IPS-15b (cell line): ENCODE data around the gene WASF2.
"Not testable (repeated sequence)": the region's sequence is repeated elsewhere in the genome, so short reads cannot be mapped to it uniquely, and the experiment has no call there.

Experiments used
- H3K27me3 ChIP-seq: one replicate; pipeline ENCODE4 v1.6.1; 2013; ENCODE audit warnings: low read length; ENCODE audit not compliant: control insufficient read depth, insufficient read depth
- H3K36me3 ChIP-seq: one replicate; pipeline ENCODE4 v1.6.1; 2013; ENCODE audit warnings: low read length; ENCODE audit not compliant: control insufficient read depth, insufficient read depth
- H3K4me1 ChIP-seq: one replicate; pipeline ENCODE4 v1.6.1; 2013; ENCODE audit warnings: mild to moderate bottlenecking, low read length; ENCODE audit not compliant: control insufficient read depth, insufficient read depth
- H3K4me3 ChIP-seq: one replicate; pipeline ENCODE4 v1.5.1; 2013; ENCODE audit warnings: low read depth, low read length
- H3K9ac ChIP-seq: one replicate; pipeline ENCODE4 v1.6.1; 2013; ENCODE audit warnings: low read depth, mild to moderate bottlenecking, low read length
- H3K9me3 ChIP-seq: one replicate; pipeline ENCODE4 v1.6.1; 2013; ENCODE audit warnings: mild to moderate bottlenecking, low read length; ENCODE audit not compliant: control insufficient read depth, insufficient read depth

Gene WASF2

DNA sequence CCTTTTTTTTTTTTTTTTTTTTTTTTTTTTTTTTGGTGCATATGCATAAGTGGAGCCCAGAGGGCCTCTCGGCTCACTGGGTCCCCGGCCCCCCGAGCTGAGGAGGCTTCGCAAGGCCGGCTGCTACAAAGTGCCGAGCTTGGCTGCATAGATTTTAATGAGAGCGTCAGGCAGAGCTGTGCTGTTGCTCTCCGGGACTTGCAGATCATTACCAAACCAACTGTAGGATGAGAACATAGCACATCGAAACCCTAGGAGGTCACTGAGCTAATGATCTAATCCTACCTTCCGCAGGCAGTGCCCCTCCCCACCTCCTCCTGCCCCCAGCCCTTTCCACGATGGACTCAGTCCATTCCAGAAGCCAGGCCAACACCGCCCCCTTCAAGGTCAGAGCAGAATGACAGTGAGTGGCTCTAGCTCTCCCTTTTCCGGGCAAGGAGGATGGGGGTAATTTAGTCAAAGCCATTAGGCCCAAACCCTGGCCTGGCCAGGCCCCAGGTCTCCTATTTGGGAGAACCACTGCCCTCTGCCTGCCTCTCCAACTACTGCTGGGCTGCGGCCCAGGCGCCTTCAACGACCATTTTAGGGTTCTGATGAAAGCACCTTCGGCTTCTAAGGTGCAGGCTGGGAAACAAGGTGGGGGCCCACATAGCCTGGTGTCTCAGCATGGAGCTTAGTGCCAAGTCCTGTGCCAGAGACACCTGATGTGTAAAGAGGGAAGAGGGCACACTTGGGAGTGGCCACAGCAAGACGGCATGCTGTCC is 84.2 kb downstream of the WASF2 start:
- H3K9me3 ChIP-seq, H3K27me3 ChIP-seq, H3K4me3 ChIP-seq, H3K36me3 ChIP-seq: not testable (repeated sequence)
- H3K4me1 ChIP-seq = peaks cover 20% of the 10 kb centered on the region
- H3K9ac ChIP-seq = peak overlapping the region; percentile 24

DNA sequence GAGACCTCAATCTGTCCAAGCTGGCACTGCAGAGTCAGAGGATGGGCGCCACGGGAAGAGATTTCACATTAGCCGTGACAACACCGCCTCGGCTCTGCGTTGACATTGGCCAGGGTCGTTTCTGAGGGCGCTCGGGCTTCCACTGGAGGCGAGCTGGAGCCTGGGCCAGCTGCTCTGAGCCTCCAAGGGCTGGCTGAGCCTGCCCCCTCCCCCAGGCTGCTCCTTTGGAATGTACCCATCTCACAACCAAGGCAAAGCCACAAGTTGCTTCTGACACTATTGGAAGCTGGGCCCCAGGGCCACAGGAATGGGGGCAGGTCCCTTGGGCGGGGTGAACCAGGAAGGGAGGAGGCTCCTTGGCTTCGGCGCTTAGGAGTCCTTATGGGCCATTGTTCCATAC is 84.9 kb downstream of the WASF2 start:
- Histone ChIP-seq H3K4me3 (no peak overlapping the region), H3K9ac (peak overlapping the region; percentile 8), H3K27me3 (no peaks in the 10 kb centered on the region), H3K9me3 (no peaks in the 10 kb centered on the region), H3K36me3 (peaks cover 9% of the 10 kb centered on the region), H3K4me1 (peaks cover 23% of the 10 kb centered on the region)

DNA sequence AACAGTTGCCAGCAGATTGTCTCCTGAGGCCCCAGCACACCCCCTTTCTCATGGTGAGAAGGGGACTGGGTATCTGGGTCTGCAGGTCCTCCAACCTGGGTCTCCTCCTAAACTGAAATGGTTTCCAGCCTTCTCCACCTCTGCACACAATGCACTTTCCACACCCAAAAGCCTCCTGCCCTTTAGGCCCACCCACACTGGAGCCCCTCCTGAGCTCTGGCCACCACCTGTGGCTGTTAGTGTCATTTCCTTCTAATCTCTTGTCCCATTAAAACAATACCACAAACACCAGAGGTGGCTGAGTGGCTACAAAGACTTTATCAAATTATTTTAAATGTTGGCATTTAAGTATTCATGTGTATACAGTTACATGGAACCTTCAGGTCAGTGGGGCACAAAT is 86.0 kb downstream of the WASF2 start:
- Histone ChIP-seq H3K4me1 (peaks cover 26% of the 10 kb centered on the region), H3K27me3 (no peaks in the 10 kb centered on the region), H3K9ac (peak overlapping the region; percentile 54), H3K36me3 (peaks cover 4% of the 10 kb centered on the region), H3K4me3 (no peak overlapping the region), H3K9me3 (no peaks in the 10 kb centered on the region)

DNA sequence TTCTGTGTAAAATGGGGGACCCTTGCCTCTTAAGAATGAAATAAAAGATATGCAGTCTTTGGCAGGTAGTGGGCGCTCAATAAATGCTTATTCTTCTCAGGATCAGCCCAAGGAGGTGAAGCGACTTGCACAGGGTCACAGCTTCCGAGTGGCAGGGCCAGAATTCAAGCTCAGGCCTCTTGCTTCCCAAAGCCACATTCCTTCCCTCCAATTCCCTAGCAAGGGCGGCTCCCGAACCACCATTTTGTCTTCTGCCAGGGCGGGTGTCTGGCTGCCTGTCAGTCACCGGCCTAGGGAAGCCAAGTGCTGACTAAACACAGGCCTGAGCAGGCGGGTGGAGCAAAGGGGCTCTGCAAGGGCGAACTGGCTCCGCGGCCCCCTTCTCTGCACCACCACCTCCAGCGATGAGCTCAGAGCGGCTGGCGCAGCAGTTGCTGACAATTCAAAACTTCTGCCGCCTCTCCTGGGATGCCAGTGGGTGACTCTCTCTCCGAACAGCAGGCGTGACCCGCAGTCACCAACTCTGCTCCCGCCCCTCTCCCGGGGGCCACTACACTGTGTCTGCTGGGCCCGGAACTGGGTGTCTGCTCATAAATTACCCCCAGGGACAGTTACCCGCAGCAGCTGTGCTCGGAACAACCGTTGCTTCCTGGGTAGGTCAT is 86.8 kb downstream of the WASF2 start:
- peaks cover 4% of the 10 kb centered on the region for H3K36me3 ChIP-seq
- no peaks in the 10 kb centered on the region for H3K9me3 ChIP-seq
- no peaks in the 10 kb centered on the region for H3K27me3 ChIP-seq
- peaks cover 29% of the 10 kb centered on the region for H3K4me1 ChIP-seq
- no peak overlapping the region for H3K4me3 ChIP-seq
- H3K9ac ChIP-seq = peak overlapping the region; percentile 5

DNA sequence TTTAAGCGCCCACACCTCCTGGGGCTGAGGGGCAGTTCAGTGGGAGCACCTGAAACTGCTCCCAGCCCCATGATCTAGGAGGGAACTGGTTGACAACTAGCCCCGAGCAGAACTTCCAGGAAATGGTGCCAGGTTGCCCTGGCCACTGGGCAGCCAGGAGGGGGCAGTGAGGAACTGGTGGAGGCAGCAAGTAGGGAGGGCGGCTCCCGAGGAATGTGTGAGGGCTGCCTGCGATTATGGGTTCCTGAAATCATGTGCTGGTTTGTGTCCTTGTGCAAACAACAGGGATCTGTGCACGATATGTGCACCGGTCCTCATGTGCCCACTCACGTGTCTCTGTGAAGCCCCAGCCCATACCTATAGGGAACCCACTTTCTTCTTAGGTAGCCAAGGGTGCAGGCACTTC is 87.6 kb downstream of the WASF2 start:
- H3K9ac ChIP-seq = no peak overlapping the region

DNA sequence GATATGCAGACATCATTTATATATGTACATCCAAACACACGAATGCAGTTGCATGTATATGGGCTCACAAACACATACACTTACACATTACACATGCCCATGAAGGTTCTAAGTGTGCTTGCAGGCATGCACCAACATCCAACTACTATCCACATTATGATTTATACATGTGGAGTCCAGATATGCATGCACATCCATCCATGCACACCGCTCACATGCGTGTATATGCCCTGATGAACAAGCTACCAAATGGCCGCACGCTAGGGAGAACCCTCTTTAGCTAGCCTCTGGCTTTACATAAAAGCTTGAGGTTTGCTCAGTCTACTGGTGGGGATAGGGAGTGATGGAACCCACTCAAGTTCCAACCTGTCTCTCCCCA is 89.0 kb downstream of the WASF2 start:
- Histone ChIP-seq H3K4me3 (no peak overlapping the region), H3K27me3 (no peaks in the 10 kb centered on the region), H3K4me1 (peaks cover 29% of the 10 kb centered on the region), H3K9ac (no peak overlapping the region), H3K36me3 (peaks cover 4% of the 10 kb centered on the region), H3K9me3 (no peaks in the 10 kb centered on the region)

More for the DNA sequence above, 87.6 kb downstream of the WASF2 start:
- Histone ChIP-seq H3K27me3 (no peaks in the 10 kb centered on the region), H3K4me1 (peaks cover 33% of the 10 kb centered on the region), H3K9me3 (no peaks in the 10 kb centered on the region), H3K4me3 (no peak overlapping the region), H3K36me3 (peaks cover 4% of the 10 kb centered on the region)

DNA sequence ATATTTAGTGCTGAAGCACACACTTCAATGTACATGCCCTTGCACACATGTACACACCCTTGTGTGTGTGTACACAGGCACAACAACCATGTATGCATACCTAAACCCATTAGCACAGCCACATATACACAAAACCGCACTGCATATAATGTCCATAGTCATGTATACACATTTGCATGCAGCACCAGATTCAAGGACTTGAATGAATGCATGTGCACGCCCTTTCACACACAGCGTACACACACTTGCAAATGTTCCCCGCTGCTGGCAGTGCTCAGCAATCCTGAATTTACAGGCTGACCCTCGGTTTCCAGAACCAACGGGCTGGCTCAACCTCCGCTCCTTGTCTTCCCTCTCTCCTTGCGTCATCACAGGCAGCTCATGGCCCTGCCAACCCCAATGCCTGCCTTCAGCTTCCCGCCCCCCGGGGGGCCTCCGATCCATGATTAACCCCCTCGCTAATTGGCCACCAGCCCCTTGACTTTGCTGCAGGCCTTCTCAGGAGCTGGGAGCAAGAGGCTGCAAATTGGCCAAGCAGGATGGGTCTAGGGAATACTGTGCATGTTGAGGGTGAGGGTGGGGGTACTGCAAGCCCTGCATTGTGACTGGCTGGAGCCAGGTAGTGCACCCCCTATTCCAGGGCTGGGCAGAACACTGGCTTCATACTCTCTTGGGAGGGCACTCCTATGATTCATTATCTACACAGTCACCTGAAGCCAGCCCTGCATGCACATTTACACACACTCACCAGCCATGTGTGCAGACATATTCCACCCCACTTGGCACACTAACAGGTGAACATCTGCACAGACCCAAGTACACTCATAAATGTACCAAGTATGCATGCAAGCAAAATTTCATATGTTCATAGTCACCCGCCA is 89.6 kb downstream of the WASF2 start:
- Histone ChIP-seq H3K4me1 (peaks cover 28% of the 10 kb centered on the region), H3K4me3 (no peak overlapping the region), H3K9ac (no peak overlapping the region)

DNA sequence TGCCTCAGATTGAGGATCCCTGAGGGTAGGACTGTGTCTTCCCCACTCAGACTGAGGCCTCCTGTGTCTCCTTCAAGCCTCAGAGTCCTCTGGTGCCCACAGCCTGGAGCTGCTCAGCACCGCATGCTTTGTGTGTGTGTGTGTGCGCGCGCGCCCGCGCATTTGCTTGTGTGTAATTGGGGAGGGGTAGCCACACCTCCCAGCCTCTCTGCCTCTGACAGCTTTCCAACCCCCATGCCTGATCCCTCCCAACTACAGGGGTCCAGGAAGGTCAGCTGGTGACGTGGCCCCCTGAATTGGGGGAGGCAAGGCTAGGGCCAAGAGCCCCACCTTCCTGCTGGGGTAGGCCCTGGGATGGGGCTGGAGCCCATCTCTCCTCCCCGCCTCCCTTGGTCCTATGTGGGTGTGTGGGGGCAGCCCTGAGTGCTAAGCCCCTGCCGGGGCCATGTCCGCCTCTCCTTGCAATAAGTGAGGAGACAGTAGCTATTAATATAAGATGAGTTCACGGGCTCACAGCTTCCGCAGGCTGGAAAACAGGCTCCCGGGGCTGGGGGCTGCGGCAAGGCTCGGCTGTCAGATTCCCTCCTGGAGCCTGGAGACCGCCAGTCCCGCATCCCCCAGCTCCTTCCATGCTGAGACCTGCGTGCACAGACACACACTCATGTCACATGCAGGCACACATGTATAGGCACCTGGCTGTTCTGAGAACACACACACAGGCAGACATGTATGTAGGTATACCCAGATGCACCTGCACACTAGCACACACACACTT is 90.5 kb downstream of the WASF2 start:
- peak overlapping the region; percentile 4 for H3K4me3 ChIP-seq
- peaks cover 7% of the 10 kb centered on the region for H3K36me3 ChIP-seq
- peak overlapping the region; percentile 16 for H3K9ac ChIP-seq
- H3K27me3 ChIP-seq = no peaks in the 10 kb centered on the region
- peaks cover 26% of the 10 kb centered on the region for H3K4me1 ChIP-seq
- no peaks in the 10 kb centered on the region for H3K9me3 ChIP-seq

More for the DNA sequence above, 89.6 kb downstream of the WASF2 start:
- Histone ChIP-seq H3K27me3 (no peaks in the 10 kb centered on the region), H3K36me3 (peaks cover 4% of the 10 kb centered on the region), H3K9me3 (no peaks in the 10 kb centered on the region)

DNA sequence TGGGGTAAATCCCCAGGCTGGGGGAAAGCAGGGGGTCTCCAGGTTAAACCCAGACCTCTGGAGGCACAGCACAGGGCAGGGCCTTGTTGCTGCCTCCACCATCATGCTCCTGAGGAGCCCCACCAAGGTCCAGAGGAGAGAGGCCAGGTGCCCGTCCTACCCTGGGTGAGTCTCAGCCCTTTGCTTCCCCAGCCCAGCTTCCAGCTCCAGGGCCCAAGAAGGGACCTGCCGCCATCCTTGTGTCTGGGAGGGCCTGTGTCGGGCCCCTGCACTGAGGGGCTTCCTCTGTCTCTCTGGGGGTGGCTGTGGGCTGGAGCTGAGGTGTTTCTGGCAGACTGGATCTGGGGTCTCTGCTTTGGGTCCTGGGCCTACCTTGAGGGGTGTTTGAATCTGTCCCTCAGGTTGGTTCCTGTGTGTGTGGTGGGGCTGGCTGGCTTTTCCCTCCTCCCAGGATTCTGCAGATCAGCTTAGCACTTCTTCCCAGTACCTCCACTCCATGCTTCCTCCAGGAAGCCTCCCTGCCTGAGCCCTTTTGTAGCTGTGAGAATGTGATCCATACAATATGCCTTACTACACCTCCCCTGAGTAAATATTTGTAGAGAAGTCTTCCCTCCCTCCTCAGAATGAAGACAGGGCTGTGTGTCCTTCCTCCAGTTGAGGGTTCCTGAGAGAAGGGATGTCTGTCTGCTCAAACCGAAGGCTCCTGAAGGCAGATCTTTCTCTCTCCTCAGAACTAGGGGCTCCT is 91.4 kb downstream of the WASF2 start:
- Histone ChIP-seq H3K9me3 (no peaks in the 10 kb centered on the region), H3K27me3 (no peaks in the 10 kb centered on the region), H3K4me1 (peaks cover 23% of the 10 kb centered on the region), H3K4me3 (peak overlapping the region; percentile 4), H3K9ac (peak overlapping the region; percentile 16), H3K36me3 (peaks cover 13% of the 10 kb centered on the region)

DNA sequence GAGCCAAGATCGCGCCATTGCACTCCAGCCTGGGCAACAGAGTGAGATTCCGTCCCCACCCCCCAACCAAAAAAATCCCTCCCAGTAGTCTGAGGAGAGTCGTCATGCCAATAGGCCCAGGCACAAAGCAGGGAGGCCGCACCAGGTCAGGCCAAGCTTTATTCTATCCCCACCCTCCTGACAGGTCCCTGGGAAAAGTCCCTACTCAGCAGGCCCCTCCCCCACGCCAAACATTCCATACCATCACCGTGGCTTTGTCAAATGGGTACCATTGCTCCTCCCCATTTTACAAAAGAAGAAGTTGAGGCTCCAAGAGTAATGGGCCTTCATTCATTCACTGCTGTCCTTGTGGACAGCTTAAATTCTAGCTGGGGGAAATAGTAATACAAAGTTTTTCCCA is 92.2 kb downstream of the WASF2 start:
- no peak overlapping the region for H3K9ac ChIP-seq
- no peak overlapping the region for H3K4me3 ChIP-seq
- H3K9me3 ChIP-seq = no peaks in the 10 kb centered on the region
- peaks cover 19% of the 10 kb centered on the region for H3K4me1 ChIP-seq
- H3K36me3 ChIP-seq = peaks cover 9% of the 10 kb centered on the region
- H3K27me3 ChIP-seq = no peaks in the 10 kb centered on the region
